Activated CD4-positive, alpha-beta T cell treated with anti-CD3 and anti-CD28 coated beads, Interleukin-2, Interleukin-4, amounts not matched to agents 100 ng/mL and 50 ng/mL, durations not matched to agents 16 hours and 8 hours (primary cell): ENCODE results near the gene IGFN1.

Experiments
- DNase-seq: peaks from one replicate; pipeline ENCODE4 v3.0.0-alpha.2; 2020; ENCODE audit warnings: low spot score

The IGFN1 gene

GRCh38 chr1:201185123-201185453 lies 5.5 kb upstream of the IGFN1 start:
- DNase-seq: no peak

- DNase-seq: no peak
These were observed 5.0 kb upstream of the IGFN1 start for GRCh38 chr1:201185527-201186128.

- no peak for DNase-seq
These were observed 4.4 kb upstream of the IGFN1 start for GRCh38 chr1:201186192-201186591.

GRCh38 chr1:201189085-201189484 lies 1.5 kb upstream of the IGFN1 start:
- no peak for DNase-seq

- no peak for DNase-seq
These were observed 619 bp upstream of the IGFN1 start for GRCh38 chr1:201190005-201190404.

- DNase-seq: peak; percentile 41
These were observed 1.1 kb downstream of the IGFN1 start for GRCh38 chr1:201191653-201192260.

- no peak for DNase-seq
These were observed 1.7 kb downstream of the IGFN1 start for GRCh38 chr1:201192261-201192788.

GRCh38 chr1:201194046-201194445 lies 3.4 kb downstream of the IGFN1 start:
- no peak for DNase-seq

GRCh38 chr1:201198598-201198997 lies 8.0 kb downstream of the IGFN1 start:
- no peak for DNase-seq

GRCh38 chr1:201205036-201205435 lies 14.4 kb downstream of the IGFN1 start:
- no peak for DNase-seq

GRCh38 chr1:201206176-201206575 lies 15.6 kb downstream of the IGFN1 start:
- no peak for DNase-seq

GRCh38 chr1:201207046-201207445 lies 16.4 kb downstream of the IGFN1 start:
- DNase-seq: no peak

GRCh38 chr1:201208236-201208635 lies 17.6 kb downstream of the IGFN1 start:
- DNase-seq: no peak

GRCh38 chr1:201212056-201212455 lies 21.4 kb downstream of the IGFN1 start:
- no peak for DNase-seq

GRCh38 chr1:201212461-201213055 lies 21.9 kb downstream of the IGFN1 start:
- no peak for DNase-seq

- no peak for DNase-seq
These were observed 22.6 kb downstream of the IGFN1 start for GRCh38 chr1:201213106-201213770.

- no peak for DNase-seq
These were observed 23.3 kb downstream of the IGFN1 start for GRCh38 chr1:201213926-201214325.

- no peak for DNase-seq
These were observed 23.8 kb downstream of the IGFN1 start for GRCh38 chr1:201214461-201214860.

GRCh38 chr1:201214886-201215285 lies 24.3 kb downstream of the IGFN1 start:
- no peak for DNase-seq

GRCh38 chr1:201215531-201216357 lies 25.1 kb downstream of the IGFN1 start:
- DNase-seq: no peak

- DNase-seq: no peak
These were observed 25.9 kb downstream of the IGFN1 start for GRCh38 chr1:201216395-201217085.

- no peak for DNase-seq
These were observed 26.5 kb downstream of the IGFN1 start for GRCh38 chr1:201217146-201217545.
